ENCODE measurements around the gene BAIAP2. TPM values are rescaled to one million over a fixed set of nuclear protein-coding genes. Genes with fewer than 3 reads are reported as not detected.

The BAIAP2 gene
- total and polyA plus RNA-seq, 2 donors from 2014 or later: 44.5 to 45.8 TPM

GRCh38 chr17:81110488-81111040, 75.6 kb downstream of the BAIAP2 start:
- TF ChIP-seq CTCF (IDR thresholded peaks at IDR 0.05; ENCODE audit: borderline replicate concordance, extremely low read depth, insufficient read depth): no peak
- Histone ChIP-seq H3K9ac (ENCODE audit: low read length in 3 of 3) (no peak overlapping the region), H3K27me3 (ENCODE audit: control insufficient read depth, insufficient read depth, low read length) (no peaks in the 10 kb centered on the region), H3K4me1 (ENCODE audit: control insufficient read depth in 2 of 3, insufficient read depth in 2 of 3, low read depth in 1 of 3, low read length in 3 of 3) (no peaks in the 10 kb centered on the region), H3K36me3 (ENCODE audit: control insufficient read depth in 2 of 3, insufficient read depth in 3 of 3, low read length in 3 of 3) (peaks cover 0 to 7% (median 2%) of the 10 kb centered on the region in 3 donors), H3K9me3 (ENCODE audit: control insufficient read depth in 2 of 3, insufficient read depth in 1 of 3, low read length in 3 of 3) (no peaks in the 10 kb centered on the region), H3K27ac (ENCODE audit: low read depth in 2 of 2, low read length in 2 of 2) (no peak overlapping the region), H3K4me3 (ENCODE audit: low read length in 3 of 3) (no peak overlapping the region)
- intact Hi-C loops (cut with DNase I): no loop called here
- FAIRE-seq (no peak), DNase-seq (no peak)

GRCh38 chr17:81111066-81111465, 76.1 kb downstream of the BAIAP2 start:
- intact Hi-C loops (cut with DNase I): no loop called here
- Histone ChIP-seq H3K9me3 (ENCODE audit: control insufficient read depth in 2 of 3, insufficient read depth in 1 of 3, low read length in 3 of 3) (no peaks in the 10 kb centered on the region), H3K27ac (ENCODE audit: low read depth in 2 of 2, low read length in 2 of 2) (no peak overlapping the region), H3K9ac (ENCODE audit: low read length in 3 of 3) (no peak overlapping the region), H3K4me3 (ENCODE audit: low read length in 3 of 3) (no peak overlapping the region), H3K27me3 (ENCODE audit: control insufficient read depth, insufficient read depth, low read length) (no peaks in the 10 kb centered on the region), H3K4me1 (ENCODE audit: control insufficient read depth in 2 of 3, insufficient read depth in 2 of 3, low read depth in 1 of 3, low read length in 3 of 3) (no peaks in the 10 kb centered on the region), H3K36me3 (ENCODE audit: control insufficient read depth in 2 of 3, insufficient read depth in 3 of 3, low read length in 3 of 3) (peaks cover 0 to 5% (median 2%) of the 10 kb centered on the region in 3 donors)
- FAIRE-seq (no peak), DNase-seq (no peak)
- no peak for TF ChIP-seq CTCF (IDR thresholded peaks at IDR 0.05; ENCODE audit: borderline replicate concordance, extremely low read depth, insufficient read depth)

GRCh38 chr17:81112450-81112849, 77.5 kb downstream of the BAIAP2 start:
- no peak for FAIRE-seq
- H3K36me3 ChIP-seq (ENCODE audit: control insufficient read depth in 2 of 3, insufficient read depth in 3 of 3, low read length in 3 of 3): peaks cover 0 to 3% (median 2%) of the 10 kb centered on the region in 3 donors
- no peaks in the 10 kb centered on the region for H3K27me3 ChIP-seq (ENCODE audit: control insufficient read depth, insufficient read depth, low read length)
- no peak for TF ChIP-seq CTCF (IDR thresholded peaks at IDR 0.05; ENCODE audit: borderline replicate concordance, extremely low read depth, insufficient read depth)
- H3K27ac ChIP-seq (ENCODE audit: low read depth in 2 of 2, low read length in 2 of 2): no peak overlapping the region
- no peaks in the 10 kb centered on the region for H3K9me3 ChIP-seq (ENCODE audit: control insufficient read depth in 2 of 3, insufficient read depth in 1 of 3, low read length in 3 of 3)
- intact Hi-C loops (cut with DNase I): no loop called here
- no peak for DNase-seq
- no peaks in the 10 kb centered on the region for H3K4me1 ChIP-seq (ENCODE audit: control insufficient read depth in 2 of 3, insufficient read depth in 2 of 3, low read depth in 1 of 3, low read length in 3 of 3)
- no peak overlapping the region for H3K4me3 ChIP-seq (ENCODE audit: low read length in 3 of 3)
- H3K9ac ChIP-seq (ENCODE audit: low read length in 3 of 3): no peak overlapping the region

Data from kidney (tissue), 14 donors.